ENCODE results near the gene PIGR. TPM values are rescaled to one million over a fixed set of nuclear protein-coding genes. Genes with fewer than 3 reads are reported as not detected.
A peak's percentile ranks its signal among the peaks of the same experiment; 100 is the strongest.
"Not testable (repeated sequence)": the region's sequence is repeated elsewhere in the genome, so short reads cannot be mapped to it uniquely, and the experiment has no call there.

Gene PIGR
- total RNA-seq, 1 donor from 2014 or later: 0.06 TPM

DNA sequence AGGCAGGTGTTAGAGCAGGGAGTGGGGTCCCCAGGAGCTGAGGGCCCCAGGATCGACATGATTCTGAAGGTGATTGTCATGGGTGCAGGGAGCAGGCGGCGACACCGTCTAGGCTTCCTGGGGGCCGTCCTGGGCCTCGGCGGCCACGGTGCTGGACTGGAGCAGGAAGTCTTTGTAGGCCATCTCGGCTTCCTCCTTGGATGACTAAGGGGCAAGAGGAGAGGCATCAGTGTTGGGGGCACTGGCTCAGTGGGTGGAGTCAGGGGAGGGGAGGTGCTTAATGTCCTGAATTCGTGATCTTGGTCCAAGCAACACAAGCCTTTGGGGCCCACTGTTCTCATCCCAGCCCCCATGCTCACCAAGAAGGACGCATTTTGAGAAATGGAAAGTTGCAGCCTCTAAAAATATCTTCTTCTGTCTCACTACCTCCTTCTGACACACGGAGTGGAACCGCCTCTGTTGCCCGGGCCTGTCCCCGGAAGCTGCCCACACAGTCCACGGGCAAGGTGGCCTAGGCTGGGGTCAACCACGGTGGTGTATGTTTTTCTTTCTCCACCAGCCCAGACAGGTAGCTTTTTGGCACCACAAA, 16.0 kb downstream of the PIGR start:
- TF ChIP-seq CTCF (conservative IDR thresholded peaks at IDR 0.05; ENCODE audit: low read depth, low read length): no peak
- no peak for DNase-seq (ENCODE audit: low read depth)
- H3K4me3 ChIP-seq (ENCODE audit: low read depth, low read length): no peak overlapping the region

GRCh38 chr1:206929524-206929923, 16.7 kb downstream of the PIGR start:
- TF ChIP-seq CTCF (conservative IDR thresholded peaks at IDR 0.05; ENCODE audit: low read depth, low read length): no peak
- DNase-seq (ENCODE audit: low read depth): no peak
- no peak overlapping the region for H3K4me3 ChIP-seq (ENCODE audit: low read depth, low read length)

- H3K4me3 ChIP-seq (ENCODE audit: low read depth, low read length): no peak overlapping the region
- DNase-seq (ENCODE audit: low read depth): no peak
- TF ChIP-seq CTCF (conservative IDR thresholded peaks at IDR 0.05; ENCODE audit: low read depth, low read length): no peak
Observed at GRCh38 chr1:206926286-206926685, 20.0 kb downstream of the PIGR start.

DNA sequence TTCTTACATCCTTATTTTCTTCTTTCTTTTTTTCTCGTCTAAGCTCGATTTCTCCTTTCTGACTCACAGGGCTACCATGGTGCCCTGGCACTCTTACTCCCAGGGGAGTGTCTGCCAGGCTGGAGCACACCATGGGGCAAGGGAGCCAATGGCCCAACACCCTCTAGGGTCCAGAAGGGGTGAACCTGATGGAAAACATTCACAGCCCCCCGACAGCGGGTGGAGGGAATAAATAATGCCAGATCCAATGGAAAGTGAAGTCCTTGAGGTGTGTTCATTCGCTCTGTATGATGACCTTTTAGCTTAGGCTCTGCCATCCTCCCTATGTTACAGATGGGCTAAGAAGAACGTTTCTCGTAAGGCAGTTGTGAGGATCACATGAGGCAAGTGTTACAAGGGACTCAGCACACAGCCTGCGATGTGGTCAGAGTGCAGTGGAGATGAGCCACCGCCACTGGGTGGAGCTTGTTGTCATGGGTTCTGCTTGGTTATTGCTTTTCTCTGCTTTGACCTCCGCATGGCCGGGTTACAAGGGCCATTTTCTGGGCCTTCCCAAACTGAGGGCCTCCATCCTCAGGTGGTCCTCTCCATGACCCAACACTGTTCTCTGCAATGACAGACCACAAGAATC, 21.0 kb downstream of the PIGR start:
- no peak for DNase-seq (ENCODE audit: low read depth)
- no peak overlapping the region for H3K4me3 ChIP-seq (ENCODE audit: low read depth, low read length)
- peak; percentile 30 for TF ChIP-seq CTCF (conservative IDR thresholded peaks at IDR 0.05; ENCODE audit: low read depth, low read length)

- no peak for DNase-seq (ENCODE audit: low read depth)
- no peak for TF ChIP-seq CTCF (conservative IDR thresholded peaks at IDR 0.05; ENCODE audit: low read depth, low read length)
Observed at GRCh38 chr1:206924592-206925105, 21.6 kb downstream of the PIGR start.

DNA sequence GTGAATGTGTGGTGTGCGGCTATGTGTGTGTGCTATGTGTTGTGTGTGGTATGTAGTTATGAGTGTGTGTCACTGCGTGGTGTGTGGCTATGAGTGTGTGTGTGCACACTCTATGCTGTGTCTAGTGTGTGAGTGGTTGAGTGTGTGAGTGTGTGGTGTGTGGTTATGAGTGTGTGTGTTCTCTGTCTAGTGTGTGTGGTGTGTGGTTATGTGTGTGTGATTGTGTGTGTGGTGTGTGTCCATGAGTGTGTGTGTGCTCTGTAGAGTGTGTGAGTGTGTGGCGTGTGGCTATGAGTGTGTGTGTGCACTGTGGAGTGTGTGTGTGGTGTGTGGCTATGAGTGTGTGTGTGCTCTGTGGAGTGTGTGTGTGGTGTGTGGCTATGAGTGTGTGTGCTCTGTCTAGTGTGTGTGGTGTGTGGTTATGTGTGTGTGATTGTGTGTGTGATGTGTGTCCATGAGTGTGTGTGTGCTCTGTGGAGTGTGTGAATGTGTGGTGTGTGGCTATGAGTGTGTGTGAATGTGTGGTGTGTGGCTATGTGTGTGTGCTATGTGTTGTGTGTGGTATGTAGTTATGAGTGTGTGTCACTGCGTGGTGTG, 22.2 kb downstream of the PIGR start:
- not testable (repeated sequence) for DNase-seq (ENCODE audit: low read depth); H3K4me3 ChIP-seq (ENCODE audit: low read depth, low read length)

More at GRCh38 chr1:206924592-206925105, 21.6 kb downstream of the PIGR start:
- no peak overlapping the region for H3K4me3 ChIP-seq (ENCODE audit: low read depth, low read length)

GRCh38 chr1:206923009-206923960, 23.0 kb downstream of the PIGR start:
- no peak overlapping the region for H3K4me3 ChIP-seq (ENCODE audit: low read depth, low read length)
- no peak for TF ChIP-seq CTCF (conservative IDR thresholded peaks at IDR 0.05; ENCODE audit: low read depth, low read length)
- no peak for DNase-seq (ENCODE audit: low read depth)
